Lower lobe of right lung (tissue), 2 donors: Measurements from ENCODE around the gene CLEC11A. TPM values are rescaled to one million over a fixed set of nuclear protein-coding genes. Genes with fewer than 3 reads are reported as not detected.

Experiments
- ATAC-seq, 2 donors: fragments of 200-7000 bp; cut with Tn5 transposase; one replicate each; pipeline ENCODE4 v1.9.1; 2020 to 2022; ENCODE audit warnings: mild to moderate bottlenecking in 2 of 2, moderate library complexity in 2 of 2
- DNase-seq: peaks from one replicate; pipeline ENCODE4 v3.0.0-alpha.2; 2020
- H3K27ac ChIP-seq: fragments of 200-600 bp; one replicate; pipeline ENCODE4 v1.8.0; 2022
- H3K27me3 ChIP-seq: fragments of 200-600 bp; one replicate; pipeline ENCODE4 v1.8.0; 2022; ENCODE audit warnings: low read depth
- H3K36me3 ChIP-seq: fragments of 200-600 bp; one replicate; pipeline ENCODE4 v1.8.0; 2022; ENCODE audit warnings: mild to moderate bottlenecking
- H3K4me1 ChIP-seq: fragments of 200-600 bp; one replicate; pipeline ENCODE4 v1.8.0; 2022
- H3K4me3 ChIP-seq: fragments of 200-600 bp; one replicate; pipeline ENCODE4 v1.8.0; 2022; ENCODE audit warnings: mild to moderate bottlenecking
- H3K9me3 ChIP-seq: fragments of 200-600 bp; one replicate; pipeline ENCODE4 v1.8.0; 2022
- intact Hi-C: fragments of 100-400 bp; cut with DNase I; formaldehyde crosslinking; loops from one replicate; pipeline ENCODE4 v1.11.0; 2022
- total RNA-seq: library from RNA; stranded (reverse); fragmentation: NEBNext Ultra II Directional; extraction: Animal tissue kit (Norgen Biotek cat#: 25700); gene quantifications from one replicate; pipeline ENCODE4 v1.2.1, GENCODE V29; 2021
- TF ChIP-seq, protein P1 (sequence below): fragments of 200-600 bp; IDR thresholded peaks from one replicate; pipeline ENCODE4 v1.8.0; 2022; ENCODE audit warnings: antibody characterized with exemption, mild to moderate bottlenecking
- donor health status: DM: no; HTN: yes; CAD: no; lungs with severe emphysema.

The CLEC11A gene
- total RNA-seq, 1 donor from 2014 or later, result 9.8 TPM

DNA sequence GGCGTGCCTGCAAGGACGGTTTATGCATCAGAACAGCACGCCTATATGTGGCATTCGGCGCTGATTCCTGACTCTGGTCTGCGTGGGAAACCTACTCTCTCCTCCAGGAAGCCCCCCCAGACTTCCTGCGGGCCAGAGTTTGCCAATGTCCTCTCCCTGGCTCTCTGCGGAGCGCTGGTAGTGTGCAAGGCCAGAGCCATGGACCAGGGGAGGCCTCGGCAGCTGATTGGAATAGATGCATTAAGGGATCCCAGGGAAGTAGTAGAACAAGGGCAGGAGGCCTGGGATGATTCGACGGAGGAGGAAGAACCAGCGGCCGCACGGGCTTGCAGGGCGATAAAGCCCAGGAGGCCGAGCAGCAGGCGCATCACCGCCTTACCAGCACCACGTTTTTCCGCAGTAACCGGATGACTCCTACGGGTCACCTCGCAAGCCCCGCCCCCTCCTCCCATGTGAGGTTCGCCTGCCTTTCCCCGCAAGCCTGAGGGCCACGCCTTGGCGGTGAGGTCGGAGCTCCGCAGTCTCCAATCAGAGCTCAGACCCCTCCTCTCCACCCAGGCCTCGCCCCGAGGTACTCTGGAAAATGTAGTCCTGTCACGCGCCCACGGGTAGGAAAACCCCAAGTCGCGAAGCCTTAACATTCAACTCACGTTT, 5.0 kb downstream of the CLEC11A start:
- peaks cover 28% of the 10 kb centered on the region for H3K4me1 ChIP-seq
- DNase-seq (peak; percentile 83), ATAC-seq (no peak)
- H3K27me3 ChIP-seq, result peaks cover 20% of the 10 kb centered on the region
- no peak overlapping the region for H3K4me3 ChIP-seq
- no peak overlapping the region for H3K27ac ChIP-seq
- no peaks in the 10 kb centered on the region for H3K9me3 ChIP-seq
- no peaks in the 10 kb centered on the region for H3K36me3 ChIP-seq
- TF ChIP-seq, protein P1, sequence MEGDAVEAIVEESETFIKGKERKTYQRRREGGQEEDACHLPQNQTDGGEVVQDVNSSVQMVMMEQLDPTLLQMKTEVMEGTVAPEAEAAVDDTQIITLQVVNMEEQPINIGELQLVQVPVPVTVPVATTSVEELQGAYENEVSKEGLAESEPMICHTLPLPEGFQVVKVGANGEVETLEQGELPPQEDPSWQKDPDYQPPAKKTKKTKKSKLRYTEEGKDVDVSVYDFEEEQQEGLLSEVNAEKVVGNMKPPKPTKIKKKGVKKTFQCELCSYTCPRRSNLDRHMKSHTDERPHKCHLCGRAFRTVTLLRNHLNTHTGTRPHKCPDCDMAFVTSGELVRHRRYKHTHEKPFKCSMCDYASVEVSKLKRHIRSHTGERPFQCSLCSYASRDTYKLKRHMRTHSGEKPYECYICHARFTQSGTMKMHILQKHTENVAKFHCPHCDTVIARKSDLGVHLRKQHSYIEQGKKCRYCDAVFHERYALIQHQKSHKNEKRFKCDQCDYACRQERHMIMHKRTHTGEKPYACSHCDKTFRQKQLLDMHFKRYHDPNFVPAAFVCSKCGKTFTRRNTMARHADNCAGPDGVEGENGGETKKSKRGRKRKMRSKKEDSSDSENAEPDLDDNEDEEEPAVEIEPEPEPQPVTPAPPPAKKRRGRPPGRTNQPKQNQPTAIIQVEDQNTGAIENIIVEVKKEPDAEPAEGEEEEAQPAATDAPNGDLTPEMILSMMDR, result no peak
- intact Hi-C loops, result no loop called here

DNA sequence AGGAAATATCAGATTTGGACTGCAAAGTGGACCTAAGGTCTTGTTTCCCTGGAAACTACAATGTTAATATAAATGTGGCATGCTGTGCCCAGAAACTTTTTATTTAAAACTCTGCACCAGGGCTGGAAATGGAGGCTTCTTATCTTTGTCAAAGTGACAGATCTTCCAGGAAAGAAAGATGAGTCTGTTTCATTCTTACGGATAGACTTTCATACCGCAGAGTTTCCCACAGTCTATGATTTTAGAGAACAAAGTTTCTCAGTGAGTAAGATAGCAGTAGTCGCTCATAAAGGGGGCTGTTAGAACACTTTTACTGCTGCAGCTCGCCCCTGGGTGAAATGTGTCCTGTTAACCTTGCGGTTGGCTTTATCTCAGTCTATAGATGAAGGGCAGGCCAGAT, 6.7 kb downstream of the CLEC11A start:
- H3K4me1 ChIP-seq, result peaks cover 16% of the 10 kb centered on the region
- no peak overlapping the region for H3K27ac ChIP-seq
- no peaks in the 10 kb centered on the region for H3K36me3 ChIP-seq
- no peaks in the 10 kb centered on the region for H3K9me3 ChIP-seq
- TF ChIP-seq, protein P1, result no peak
- no peak overlapping the region for H3K4me3 ChIP-seq
- peaks cover 16% of the 10 kb centered on the region for H3K27me3 ChIP-seq
- no peak for ATAC-seq
- DNase-seq, result no peak
- intact Hi-C loops, result no loop called here

DNA sequence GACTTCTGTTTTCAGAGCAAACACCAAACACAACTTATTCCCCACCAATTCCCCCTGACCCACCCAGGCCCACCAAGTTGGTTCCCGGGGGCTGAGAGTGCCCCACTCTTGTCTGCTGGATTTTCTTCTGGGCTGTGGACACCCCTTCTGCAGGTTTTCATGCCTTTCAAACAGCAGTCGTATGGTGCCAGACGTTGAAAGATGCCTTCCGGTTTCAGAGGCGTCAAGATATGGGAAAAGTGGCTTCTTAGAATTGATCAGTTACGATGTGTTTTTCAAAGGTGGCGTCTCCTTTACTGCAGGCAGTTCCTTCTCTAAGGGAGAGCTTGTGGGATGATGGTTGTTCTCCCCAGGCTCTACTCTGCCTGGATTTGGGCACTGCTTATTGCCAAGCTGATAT, 12.7 kb downstream of the CLEC11A start:
- intact Hi-C loops, result no loop called here
- Histone ChIP-seq H3K4me3 (no peak overlapping the region), H3K4me1 (no peaks in the 10 kb centered on the region), H3K9me3 (no peaks in the 10 kb centered on the region), H3K27me3 (peaks cover 41% of the 10 kb centered on the region), H3K36me3 (no peaks in the 10 kb centered on the region), H3K27ac (no peak overlapping the region)
- ATAC-seq (no peak), DNase-seq (no peak)
- TF ChIP-seq, protein P1, result no peak

DNA sequence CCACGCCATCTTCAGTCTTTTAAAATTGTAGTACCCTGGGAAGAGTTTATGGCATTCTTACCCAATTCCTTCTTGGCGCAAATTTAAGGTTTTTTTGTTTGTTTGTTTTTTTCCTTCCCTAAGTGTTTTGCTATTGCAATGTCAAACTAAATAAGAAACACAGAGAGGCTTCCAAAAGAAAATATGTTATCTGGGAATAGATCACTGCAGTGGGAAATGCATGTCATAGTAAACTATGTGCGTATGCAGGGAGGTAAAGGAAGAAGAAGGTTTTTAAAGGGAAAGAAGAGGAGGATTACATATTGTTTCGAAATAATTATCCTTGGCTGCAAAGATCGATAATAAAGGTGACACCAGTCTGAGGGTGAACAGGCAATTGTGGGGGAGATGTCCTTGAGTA, 13.2 kb downstream of the CLEC11A start:
- no peak overlapping the region for H3K4me3 ChIP-seq
- no peak for DNase-seq
- TF ChIP-seq, protein P1, result no peak
- ATAC-seq, result no peak
- H3K27me3 ChIP-seq, result peaks cover 41% of the 10 kb centered on the region
- intact Hi-C loops, result no loop called here
- no peaks in the 10 kb centered on the region for H3K9me3 ChIP-seq
- H3K36me3 ChIP-seq, result no peaks in the 10 kb centered on the region
- H3K4me1 ChIP-seq, result no peaks in the 10 kb centered on the region
- no peak overlapping the region for H3K27ac ChIP-seq

DNA sequence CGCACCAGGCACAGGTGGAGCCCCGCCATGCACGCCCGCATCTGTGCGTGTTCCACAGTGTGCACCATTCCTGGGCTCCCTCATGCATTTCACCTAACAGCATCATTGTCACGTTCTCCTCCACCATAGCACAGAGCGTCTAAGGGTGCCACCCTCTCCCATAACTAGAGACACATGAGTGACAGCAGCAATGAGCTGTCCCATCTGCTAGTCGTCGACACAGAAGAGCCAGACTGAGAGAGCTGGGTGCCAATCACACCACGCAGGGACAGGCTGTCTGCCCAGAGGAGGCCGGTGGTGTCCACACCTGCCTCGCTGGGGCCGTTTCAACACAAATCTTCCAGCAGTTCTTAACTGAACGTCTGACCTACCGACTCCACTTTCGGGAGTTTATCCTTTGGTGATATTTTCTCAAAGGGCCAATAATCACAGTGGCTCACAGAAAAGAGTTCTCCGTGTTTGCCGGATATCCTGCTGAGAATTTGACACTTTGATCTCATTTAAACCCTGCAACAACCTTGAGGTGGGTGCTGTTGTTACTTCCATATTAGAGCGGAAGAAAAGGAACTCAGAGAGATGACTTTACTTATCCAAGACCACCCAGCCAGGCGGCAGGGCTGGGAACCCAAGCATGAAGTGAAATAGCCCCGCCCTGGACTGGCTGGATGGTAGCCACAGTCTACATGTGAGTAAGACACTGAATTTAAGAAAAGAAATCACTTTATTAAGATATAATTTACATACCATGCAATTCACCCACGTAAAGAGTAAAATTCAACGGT, 16.2 kb downstream of the CLEC11A start:
- TF ChIP-seq, protein P1, result no peak
- DNase-seq (no peak), ATAC-seq (no peak)
- Histone ChIP-seq H3K27ac (no peak overlapping the region), H3K4me1 (no peaks in the 10 kb centered on the region), H3K36me3 (no peaks in the 10 kb centered on the region), H3K4me3 (no peak overlapping the region), H3K27me3 (peaks cover 41% of the 10 kb centered on the region), H3K9me3 (no peaks in the 10 kb centered on the region)
- intact Hi-C loops, result no loop called here
